GM18861 (cell line): ENCODE data around the gene SLC35F3.
"Not testable (repeated sequence)": the region's sequence is repeated elsewhere in the genome, so short reads cannot be mapped to it uniquely, and the experiment has no call there.

ENCODE experiments used
- ATAC-seq: cut with Tn5 transposase; IDR thresholded peaks from one replicate; pipeline ENCODE4 v1.9.1; 2021; ENCODE audit not compliant: unreplicated experiment

The SLC35F3 gene

DNA sequence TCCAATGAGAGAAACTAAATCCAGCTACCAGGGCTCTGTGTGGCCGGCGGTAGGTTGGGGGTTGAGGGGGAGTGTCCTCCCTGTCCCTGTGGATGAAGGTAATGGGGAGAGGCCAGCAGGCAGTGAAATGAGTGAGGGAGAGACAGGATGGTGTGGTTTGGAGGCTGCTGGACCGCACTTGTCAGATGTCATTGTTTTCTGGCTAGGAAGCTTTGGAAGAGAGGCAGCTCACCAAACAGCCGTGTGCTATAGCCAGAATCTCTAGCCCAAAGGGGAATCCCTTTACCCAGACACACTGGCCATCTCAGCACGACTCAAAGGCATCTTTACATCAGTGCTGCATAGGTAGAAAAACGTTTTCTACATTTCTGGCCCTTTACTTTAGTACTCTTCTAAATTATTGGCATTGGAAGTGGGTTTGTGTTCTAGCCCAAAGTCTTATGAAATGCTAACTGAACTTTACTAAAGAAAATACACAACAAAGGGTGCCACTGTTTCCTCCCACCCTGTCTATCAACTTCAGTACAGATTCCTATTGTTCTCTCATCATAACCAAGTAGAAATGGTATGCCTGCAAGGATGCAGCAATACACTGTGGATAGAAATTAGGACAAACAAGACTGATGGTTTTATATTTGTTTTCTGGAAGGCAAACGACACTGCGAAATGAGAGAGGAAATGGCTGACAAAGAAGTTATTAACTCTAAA lies 372.8 kb downstream of the SLC35F3 start:
- ATAC-seq = no peak

DNA sequence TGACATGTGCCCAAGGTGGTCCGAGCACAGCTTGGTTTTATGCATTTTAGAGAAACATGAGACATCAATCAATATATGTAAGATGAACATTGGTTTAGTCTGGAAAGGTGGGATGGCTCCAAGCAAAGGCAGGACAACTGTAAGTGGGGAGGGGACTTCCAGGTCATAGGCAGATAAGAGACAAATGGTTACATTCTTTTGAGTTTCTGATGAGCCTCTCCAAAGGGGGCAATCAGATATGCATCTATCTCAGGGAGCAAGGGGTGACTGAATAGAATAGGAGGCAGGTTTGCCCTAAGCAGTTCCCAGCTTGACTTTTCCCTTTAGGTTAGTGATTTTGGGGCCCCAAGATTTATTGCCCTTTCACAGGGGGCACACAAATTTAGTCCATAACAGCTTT lies 374.5 kb downstream of the SLC35F3 start:
- ATAC-seq = no peak

DNA sequence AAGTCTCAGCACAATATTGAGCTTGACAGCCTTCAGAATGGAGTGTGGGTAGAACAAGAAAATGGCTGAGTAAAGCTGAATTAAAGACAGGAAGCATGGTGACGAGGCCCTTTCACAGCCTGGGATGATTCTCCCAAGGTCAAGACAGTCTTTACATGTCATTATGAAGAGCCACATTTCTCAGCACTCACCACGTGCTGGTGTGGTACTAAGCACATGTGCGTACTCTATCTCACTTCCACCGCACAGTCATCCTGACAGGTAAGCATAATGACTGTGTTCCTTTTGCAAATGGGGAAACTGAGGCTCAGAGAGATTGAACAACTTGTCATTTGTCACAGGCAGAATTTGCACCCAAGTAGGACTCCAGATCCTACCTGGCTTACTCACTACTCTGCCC lies 376.0 kb downstream of the SLC35F3 start:
- ATAC-seq = no peak

DNA sequence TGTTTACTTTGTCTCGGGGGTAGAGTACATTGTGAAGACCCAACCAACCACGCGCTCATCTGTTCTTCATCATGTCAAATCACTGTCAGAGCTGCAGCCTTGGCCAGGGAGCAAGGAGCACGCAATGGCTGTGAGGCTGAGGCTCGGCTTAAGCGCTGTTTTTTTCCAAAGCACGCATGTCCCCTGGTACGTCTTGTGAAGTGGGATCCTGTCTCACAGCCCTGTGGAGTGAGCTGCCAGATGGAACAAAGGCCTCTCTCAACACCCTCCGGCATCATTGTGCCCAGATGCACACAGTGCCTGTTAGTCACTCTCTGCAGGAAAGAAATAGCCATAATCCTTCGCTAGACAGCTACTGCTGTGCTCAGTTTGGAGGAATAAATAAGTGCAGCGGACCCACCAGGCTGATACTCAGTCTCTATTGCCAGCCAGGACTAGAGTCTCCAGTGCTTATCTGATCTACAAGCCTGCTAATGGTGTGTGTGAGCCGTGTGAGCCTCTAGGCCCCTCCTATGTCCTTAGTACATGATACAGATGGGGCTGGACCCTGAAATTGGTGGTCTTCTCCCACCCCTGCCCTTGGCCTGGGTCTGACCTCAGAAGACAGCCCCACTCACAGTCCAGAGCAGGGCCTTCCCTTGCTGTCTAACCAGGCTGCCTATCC lies 377.5 kb downstream of the SLC35F3 start:
- ATAC-seq = no peak

DNA sequence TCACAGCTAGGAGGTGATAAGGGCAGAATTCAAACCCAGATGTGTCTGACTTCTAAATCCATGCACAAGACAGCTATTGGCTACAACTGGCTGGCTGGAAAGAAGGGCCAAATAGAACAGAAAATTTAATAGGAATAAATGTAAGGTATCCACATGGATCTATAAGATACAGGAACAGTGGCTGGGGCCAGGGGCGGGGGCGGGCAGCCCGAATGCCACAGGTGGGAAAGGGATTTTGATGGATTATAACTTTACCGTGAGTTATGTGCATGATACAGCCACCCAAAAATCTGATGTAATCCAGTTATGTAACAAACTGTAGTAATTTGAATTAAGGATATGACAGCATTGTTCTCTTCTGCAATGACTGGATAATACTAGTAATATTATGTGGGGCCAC lies 381.7 kb downstream of the SLC35F3 start:
- no peak for ATAC-seq

DNA sequence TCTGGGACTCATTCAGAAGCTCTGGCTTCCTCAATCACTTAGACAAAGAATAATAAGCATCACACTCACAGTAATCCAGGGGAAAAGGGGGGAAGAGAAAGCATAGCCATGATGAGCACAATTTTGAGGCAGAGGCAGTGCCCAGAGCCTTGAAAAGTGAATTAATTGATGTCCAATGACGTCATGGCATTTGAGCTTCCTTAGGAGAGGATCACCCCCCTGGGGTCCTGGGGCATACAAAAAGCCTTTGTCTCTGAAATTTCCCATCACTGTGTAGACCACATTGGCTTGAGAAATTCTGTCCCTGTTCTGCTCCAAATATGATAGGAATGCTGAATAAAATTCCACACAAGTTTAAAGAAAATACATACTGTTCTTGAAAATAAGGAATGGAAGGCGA lies 384.5 kb downstream of the SLC35F3 start:
- no peak for ATAC-seq

DNA sequence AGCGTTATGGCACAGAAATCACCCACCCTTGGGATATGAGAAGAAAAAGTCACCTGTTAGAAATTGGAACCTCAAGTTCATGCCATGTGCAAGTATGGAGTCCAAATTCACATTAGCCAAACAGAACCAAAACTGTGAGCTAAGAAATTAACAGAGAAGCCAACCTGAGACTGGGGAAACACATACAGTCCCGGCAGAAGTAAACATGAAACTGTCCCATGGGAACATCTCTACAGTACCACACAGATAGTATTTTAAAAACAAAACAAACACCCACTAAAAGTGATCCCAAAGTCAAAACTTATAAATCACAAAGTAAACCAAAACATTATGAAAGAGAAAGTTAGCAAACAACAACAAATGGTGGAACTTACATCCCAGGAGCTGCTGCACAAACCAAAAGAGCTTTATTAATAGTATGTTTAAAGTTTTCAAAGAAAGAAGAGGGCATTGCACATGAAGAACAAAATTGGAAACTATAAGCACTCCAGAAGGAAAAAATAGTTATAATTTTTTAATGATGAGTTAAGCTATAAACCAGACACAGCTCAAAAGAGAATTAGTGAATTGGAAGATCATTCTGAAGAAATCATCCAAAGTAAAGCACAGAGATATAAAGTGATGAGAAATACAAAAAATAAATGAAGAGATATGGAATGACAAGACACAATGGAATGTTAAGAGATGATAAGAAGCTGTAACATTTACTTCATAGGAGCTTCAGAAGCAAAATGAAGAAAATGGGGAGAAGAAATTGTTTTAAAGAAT lies 385.2 kb downstream of the SLC35F3 start:
- ATAC-seq = no peak

DNA sequence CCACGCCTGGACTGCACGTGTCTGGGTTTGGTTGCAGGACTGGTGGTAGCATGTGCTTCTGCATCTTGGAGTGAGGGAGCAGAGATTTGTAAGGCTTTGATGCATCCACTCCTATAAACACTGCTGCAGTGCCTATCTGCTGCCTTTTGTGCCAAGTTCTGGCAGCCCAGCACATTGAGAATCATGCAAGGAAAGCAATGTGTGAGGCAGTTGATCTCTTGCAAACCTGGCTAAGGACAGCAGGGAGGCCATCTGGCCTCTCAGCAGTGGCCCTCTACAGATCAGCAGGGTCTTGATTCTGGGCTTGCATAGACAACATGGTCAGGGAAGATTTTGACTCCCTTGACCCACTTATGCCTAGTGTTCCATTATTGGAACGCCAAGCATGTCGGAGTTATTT lies 387.5 kb downstream of the SLC35F3 start:
- ATAC-seq = no peak

DNA sequence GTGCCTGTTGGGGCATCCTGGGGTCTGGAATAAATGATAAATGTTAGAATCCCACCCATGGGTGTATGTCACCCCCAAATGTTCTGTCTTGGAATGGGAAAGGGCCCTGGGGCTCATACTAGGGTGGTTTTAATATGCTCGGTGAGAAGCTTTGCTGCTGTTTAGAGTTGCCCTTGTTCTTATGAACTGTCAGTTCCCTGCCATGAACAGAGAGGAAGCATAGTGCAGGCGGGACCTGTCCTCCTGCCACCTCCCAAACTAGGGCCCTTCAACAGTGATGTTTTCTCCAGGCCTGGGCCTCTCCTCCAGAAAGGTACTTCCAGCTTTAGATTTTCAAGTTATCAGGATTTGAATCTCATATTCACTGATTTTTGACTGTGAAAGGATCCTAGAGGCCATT lies 388.1 kb downstream of the SLC35F3 start:
- no peak for ATAC-seq

DNA sequence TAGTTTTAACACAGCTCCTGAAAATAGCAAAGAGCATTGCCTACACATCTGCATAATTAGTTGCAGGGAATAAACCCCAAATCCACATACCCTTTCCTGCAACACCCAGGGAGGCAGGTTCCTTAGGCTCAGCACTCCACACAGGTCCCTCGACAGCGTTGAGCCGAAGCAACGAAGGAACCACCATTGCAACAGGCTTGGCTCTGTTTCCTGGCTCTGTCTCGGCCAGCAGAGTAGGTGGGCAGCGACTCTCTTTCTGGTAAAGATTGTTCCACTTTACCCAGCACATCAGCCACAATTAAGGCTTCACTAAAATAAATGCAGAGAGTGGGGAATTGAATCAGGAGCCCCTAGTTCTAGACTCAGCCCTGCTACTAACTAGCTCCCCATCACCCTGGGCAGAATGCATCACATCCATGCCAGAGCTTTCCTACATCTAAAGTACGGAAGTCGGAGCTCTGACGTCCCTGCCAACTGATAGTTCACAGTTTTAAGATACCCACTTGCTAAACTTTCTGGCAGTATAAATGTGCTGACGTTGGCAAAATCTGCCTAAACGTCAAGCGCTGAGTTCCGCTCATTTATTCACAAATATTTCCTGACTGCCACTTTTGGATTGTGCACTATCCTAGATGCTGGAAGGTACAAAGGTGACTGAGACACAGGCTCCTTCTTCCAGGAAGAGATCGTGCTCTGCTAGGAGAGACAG lies 389.8 kb downstream of the SLC35F3 start:
- ATAC-seq = no peak

DNA sequence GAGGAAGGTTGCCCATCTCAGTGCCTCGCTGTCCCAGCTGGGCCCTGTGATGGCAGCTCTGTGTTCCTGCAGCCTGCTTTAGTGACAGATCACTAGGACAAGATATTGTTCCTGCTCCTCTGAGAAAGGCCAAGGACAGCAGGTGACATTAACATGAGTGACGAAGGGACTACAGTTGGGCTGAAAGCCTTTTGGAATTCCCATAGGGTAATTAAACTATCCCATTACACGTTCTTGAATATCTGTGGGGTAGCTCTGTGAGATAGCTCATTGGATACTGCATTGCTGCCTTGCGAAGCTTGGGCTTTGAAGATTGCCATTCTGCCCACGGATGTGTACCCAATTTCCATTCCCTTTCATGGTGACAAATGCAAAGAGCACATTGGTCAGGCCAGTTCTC lies 390.6 kb downstream of the SLC35F3 start:
- ATAC-seq = no peak

DNA sequence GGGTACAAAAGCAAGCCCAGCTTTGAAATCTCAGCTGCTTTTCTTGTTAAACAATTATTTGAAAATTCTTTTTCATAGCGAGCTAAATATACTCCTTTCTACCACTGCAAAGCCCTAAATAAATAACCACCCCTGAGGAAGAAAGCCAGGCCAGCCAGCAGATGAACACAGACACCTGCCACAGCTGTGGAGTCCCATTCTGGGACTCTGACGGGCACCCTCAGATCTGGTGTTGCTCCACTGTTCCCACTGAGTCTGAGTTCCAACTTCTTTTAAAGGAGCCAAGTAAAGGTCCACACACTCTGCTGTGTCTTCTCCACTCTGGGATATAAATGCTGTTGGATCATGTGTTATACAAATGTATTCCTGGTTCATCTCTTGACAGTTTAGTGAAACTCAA lies 391.1 kb downstream of the SLC35F3 start:
- no peak for ATAC-seq

DNA sequence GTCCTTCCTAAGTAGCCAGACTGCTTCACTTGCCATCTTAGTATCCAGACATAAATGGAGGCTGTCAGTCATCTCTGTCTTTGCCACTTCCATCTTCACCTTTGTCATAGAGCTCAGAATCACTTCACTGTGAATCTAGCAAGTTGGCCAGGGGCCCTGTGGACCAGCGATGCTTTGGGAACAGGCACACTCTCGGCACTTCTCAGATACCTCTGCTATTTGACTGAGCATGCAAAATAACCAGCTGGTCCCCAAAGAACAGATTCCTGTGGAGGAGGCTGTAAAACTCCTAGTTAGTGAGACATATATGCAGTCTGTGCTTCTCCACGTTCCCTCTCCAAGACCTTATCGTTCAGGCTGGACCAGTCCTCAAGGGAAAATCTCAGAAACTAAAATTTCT lies 392.0 kb downstream of the SLC35F3 start:
- no peak for ATAC-seq

DNA sequence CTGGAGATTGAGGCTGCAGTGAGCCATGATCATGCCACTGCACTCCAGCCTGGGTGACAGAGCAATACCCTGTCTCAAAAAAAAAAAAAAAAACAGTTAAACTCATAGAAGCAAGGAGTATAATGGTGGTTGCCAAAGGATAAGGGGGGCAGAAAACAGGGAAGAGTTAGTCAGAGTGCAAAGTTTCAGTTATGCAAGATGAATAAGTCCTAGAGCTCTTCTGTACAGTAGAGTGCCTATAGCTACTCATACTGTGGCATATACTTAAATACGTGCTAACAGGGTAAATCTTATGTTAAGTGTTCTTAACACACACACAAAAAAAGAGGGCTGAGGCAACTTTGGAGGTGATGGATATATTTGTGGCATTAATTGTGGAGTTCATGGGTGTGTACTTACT lies 393.2 kb downstream of the SLC35F3 start:
- ATAC-seq = no peak

DNA sequence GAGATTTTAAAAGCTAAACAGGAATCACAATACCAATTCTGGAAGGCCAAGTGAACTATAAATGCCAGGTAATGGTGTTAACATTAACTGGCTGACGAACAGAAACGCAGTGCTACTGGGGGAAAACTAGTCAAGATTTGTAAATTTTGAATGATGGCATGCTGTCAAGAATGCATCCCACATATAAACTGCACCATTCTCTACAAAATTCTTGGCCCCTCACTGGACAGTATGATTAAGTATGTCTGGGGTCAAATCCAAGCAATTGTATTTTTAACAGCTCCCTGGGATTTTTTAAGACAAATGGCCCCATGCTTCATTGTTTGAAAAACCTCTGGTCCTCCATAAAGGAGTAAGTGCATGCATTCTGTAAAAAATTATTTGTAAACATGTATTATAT lies 395.6 kb downstream of the SLC35F3 start:
- ATAC-seq = no peak

DNA sequence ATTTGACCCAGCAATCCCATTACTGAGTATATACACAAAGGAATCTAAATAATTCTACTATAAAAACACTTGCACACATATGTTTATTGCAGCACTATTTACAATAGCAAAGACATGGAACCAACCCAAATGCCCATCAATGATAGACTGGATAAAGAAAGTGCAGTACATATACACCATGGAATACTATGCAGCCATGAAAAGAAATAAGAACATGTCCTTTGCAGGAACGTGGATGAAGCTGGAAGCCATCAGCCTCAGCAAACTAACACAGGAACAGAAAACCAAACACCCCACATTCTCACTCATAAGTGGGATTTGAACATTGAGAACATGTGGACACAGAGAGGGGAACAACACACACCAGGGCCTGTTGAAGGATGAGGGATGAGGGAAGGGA lies 397.2 kb downstream of the SLC35F3 start:
- not testable (repeated sequence) for ATAC-seq

DNA sequence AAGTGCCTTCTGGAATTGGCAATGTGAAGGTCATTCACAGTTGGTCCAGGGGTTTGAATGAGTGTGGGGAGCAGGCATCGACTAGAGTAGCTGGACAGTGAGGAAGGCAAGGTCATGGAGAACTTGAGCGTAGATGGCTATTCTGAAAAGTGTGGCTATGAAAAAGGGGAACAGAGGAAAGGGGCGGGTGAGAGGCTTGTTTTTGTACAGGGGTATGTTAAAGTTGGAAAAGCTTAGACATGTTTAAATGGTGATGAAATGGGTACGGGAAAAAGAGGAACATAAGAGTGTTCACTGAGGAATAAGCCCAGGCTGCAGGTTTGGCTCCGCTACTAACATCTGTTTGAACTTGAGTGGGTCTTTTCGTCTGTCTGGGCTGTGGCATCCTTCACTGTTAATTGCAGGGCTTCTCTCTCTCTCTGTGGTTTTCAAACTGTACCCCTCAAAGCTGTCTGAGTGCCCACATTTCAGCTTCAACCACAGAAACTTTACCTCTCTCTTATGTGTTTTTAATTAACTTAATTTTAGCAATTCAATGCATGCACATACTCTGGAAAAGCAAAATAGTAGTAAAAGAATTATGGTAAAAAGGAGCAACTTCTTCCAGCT lies 398.0 kb downstream of the SLC35F3 start:
- no peak for ATAC-seq

DNA sequence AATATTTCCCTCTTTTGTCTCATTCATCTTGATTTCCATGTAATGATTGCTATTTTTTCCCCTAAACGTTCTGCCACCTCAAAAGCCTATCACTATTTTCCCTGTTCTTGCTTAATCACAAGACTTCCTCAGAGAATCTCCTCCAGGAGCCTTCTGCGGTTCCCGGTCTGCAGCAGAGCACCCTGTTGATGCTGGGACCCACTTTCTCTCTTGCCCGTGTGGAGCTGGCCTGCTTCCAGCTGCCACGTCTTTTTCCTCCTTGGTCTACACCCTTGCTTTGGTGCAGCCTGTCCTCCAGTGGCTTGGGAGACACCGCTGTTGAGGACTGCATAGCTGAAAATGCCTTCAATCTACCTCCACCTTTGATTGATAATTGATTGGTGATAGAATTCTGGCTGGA lies 398.8 kb downstream of the SLC35F3 start:
- ATAC-seq = no peak

DNA sequence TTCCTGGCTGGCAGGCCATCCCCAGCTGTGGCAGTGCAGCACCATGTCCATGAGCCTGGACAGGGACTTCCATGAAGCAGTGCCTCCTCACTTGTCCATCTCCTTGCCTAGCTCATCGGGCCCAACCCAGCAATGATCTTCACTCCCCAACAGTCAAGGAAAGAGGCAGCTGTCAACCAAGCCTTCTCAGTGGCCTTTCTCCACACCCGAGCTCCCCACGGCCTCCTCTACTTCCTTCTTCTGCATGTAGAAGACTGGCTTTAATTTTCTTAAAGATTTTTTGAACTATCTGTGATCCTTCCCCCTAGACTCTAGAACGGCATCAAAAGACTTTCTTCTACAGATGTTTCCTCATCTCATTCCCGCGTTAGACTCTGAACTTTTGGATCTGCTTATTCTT lies 403.2 kb downstream of the SLC35F3 start:
- ATAC-seq = no peak

DNA sequence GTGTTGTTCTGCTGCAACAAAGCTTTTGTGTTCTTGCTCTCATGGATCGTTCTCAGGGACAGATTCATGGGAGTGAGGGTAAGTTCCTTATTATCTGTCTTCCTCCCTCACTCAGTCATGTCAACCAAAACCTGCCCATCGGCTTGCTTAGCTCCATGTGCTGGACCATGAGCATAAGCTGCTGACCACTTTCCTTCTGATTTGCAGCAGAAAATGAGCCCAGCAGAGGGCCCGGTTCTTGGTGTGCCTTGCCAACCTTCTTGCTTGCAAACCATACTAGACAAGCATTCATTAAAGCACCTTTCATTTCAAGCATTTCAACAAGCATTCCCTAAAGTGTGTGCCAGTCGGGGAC lies 404.7 kb downstream of the SLC35F3 start:
- no peak for ATAC-seq
